Body of pancreas (tissue), 4 donors: ENCODE measurements around the gene CRYBB1. TPM values are rescaled to one million over a fixed set of nuclear protein-coding genes. Genes with fewer than 3 reads are reported as not detected.

ENCODE experiments used
- ATAC-seq: fragments of 150-250 bp; one replicate; pipeline ENCODE4 v1.9.1; 2016
- DNase-seq, 4 donors: peaks; one replicate each; pipeline ENCODE4 v3.0.0-alpha.2; 2019
- H3K27ac ChIP-seq, 4 donors: fragments of 200-600 bp; sonication (generic); 1 replicate in 3 of 4; 2 replicates in 1 of 4; pipeline versions ENCODE4 v1.5.1 to v1.6.1; 2016 to 2019; ENCODE audit warnings: mild to moderate bottlenecking in 1 of 4, mixed read lengths in 1 of 4, moderate library complexity in 1 of 4
- H3K27me3 ChIP-seq, 2 donors: fragments of 200-600 bp; sonication (generic); one replicate each; pipeline ENCODE4 v1.6.0; 2016; ENCODE audit warnings: mild to moderate bottlenecking in 1 of 2
- H3K36me3 ChIP-seq, 2 donors: fragments of 200-600 bp; sonication (generic); replicated peaks in 1 of 2; 2 replicates each; pipeline ENCODE4 v1.5.1; 2016; ENCODE audit warnings: low read depth in 2 of 2; ENCODE audit not compliant: insufficient read depth in 1 of 2
- H3K4me1 ChIP-seq: fragments of 200-600 bp; sonication (generic); one replicate; pipeline ENCODE4 v1.6.0; 2016
- H3K4me3 ChIP-seq, 2 donors: fragments of 200-600 bp; sonication (generic); 1 replicate in 1 of 2; 2 replicates in 1 of 2; pipeline ENCODE4 v1.5.1; 2016 to 2019
- H3K9me3 ChIP-seq, 3 donors: fragments of 200-600 bp; sonication (generic); 1 replicate in 2 of 3; 2 replicates in 1 of 3; pipeline ENCODE4 v1.5.1; 2016
- CTCF ChIP-seq, 7 experiments: fragments of 450-650 bp in 4 of 7; fragments of 200-600 bp in 3 of 7; sonication (generic) in 3 of 7; IDR thresholded peaks; one replicate each; pipeline ENCODE4 v1.5.1; 2016 to 2019; ENCODE audit warnings: antibody characterized with exemption in 7 of 7
- POLR2A ChIP-seq, 3 donors: fragments of 450-650 bp; IDR thresholded peaks; one replicate each; pipeline ENCODE4 v1.6.1; 2016; ENCODE audit warnings: antibody characterized with exemption in 3 of 3, mild to moderate bottlenecking in 2 of 3
- WGBS, 2 donors: methylation state at CpG; one replicate each; pipeline ENCODE4 v1.1.5; 2017; 5-methylcytosine and 5-hydroxymethylcytosine counted together
- intact Hi-C: fragments of 100-400 bp; cut with DNase I; formaldehyde crosslinking; loops from one replicate; pipeline ENCODE4 v1.15.1; 2023
- total RNA-seq, 2 donors: library from RNA; depleted of rRNA; stranded (reverse); fragments of >200 nt; gene quantifications; one replicate each; pipeline ENCODE4 v1.1.0, GENCODE V29; 2016

Gene CRYBB1
- total RNA-seq, 2 donors from 2014 or later: 0.52 TPM; not detected in 1

- no peaks in the 10 kb centered on the region for H3K4me1 ChIP-seq
- intact Hi-C loops: no loop called here
- ATAC-seq (no peak), DNase-seq (no peak)
- no peak for TF ChIP-seq POLR2A (IDR thresholded peaks at IDR 0.05)
- no peak for TF ChIP-seq CTCF (IDR thresholded peaks at IDR 0.05)
- H3K27ac ChIP-seq: no peak overlapping the region
- no peak overlapping the region for H3K4me3 ChIP-seq
- H3K27me3 ChIP-seq: no peaks in the 10 kb centered on the region
- WGBS, 2 donors: 79 to 86% methylated on average over 2 of the region's 2 CpGs
- no peaks in the 10 kb centered on the region for H3K36me3 ChIP-seq
- H3K9me3 ChIP-seq: no peaks in the 10 kb centered on the region
These were observed 2.4 kb upstream of the CRYBB1 start for GRCh38 chr22:26620197-26620596.

- Histone ChIP-seq H3K36me3 (no peaks in the 10 kb centered on the region), H3K9me3 (no peaks in the 10 kb centered on the region), H3K4me1 (no peaks in the 10 kb centered on the region), H3K27me3 (no peaks in the 10 kb centered on the region), H3K27ac (no peak overlapping the region), H3K4me3 (no peak overlapping the region)
- intact Hi-C loops: no loop called here
- DNase-seq (no peak), ATAC-seq (no peak)
- TF ChIP-seq CTCF (IDR thresholded peaks at IDR 0.05) (no peak), POLR2A (IDR thresholded peaks at IDR 0.05) (no peak)
- 67 to 76% methylated on average over 3 to 6 of the region's 6 CpGs for WGBS, 2 donors
These were observed 1.7 kb upstream of the CRYBB1 start for GRCh38 chr22:26619510-26619909.

GRCh38 chr22:26618455-26618854 is 628 bp upstream of the CRYBB1 start:
- H3K9me3 ChIP-seq: no peaks in the 10 kb centered on the region
- no peak for ATAC-seq
- intact Hi-C loops: no loop called here
- no peak for DNase-seq
- H3K36me3 ChIP-seq: no peaks in the 10 kb centered on the region
- no peaks in the 10 kb centered on the region for H3K27me3 ChIP-seq
- 80 to 86% methylated on average over 8 of the region's 8 CpGs for WGBS, 2 donors
- H3K4me1 ChIP-seq: no peaks in the 10 kb centered on the region
- TF ChIP-seq CTCF (IDR thresholded peaks at IDR 0.05): no peak
- TF ChIP-seq POLR2A (IDR thresholded peaks at IDR 0.05): no peak
- no peak overlapping the region for H3K27ac ChIP-seq
- no peak overlapping the region for H3K4me3 ChIP-seq

- no peak overlapping the region for H3K27ac ChIP-seq
- no peaks in the 10 kb centered on the region for H3K4me1 ChIP-seq
- ATAC-seq (no peak), DNase-seq (no peak)
- H3K27me3 ChIP-seq: no peaks in the 10 kb centered on the region
- H3K9me3 ChIP-seq: no peaks in the 10 kb centered on the region
- WGBS, 2 donors: 49 to 69% methylated on average over 2 of the region's 2 CpGs
- intact Hi-C loops: no loop called here
- H3K36me3 ChIP-seq: no peaks in the 10 kb centered on the region
- H3K4me3 ChIP-seq: no peak overlapping the region
- TF ChIP-seq POLR2A (IDR thresholded peaks at IDR 0.05): no peak
These were observed 1.2 kb downstream of the CRYBB1 start for GRCh38 chr22:26616650-26617049.

- 76 to 78% methylated on average over 11 of the region's 11 CpGs for WGBS, 2 donors
- no peaks in the 10 kb centered on the region for H3K27me3 ChIP-seq
- no peak for ATAC-seq
- TF ChIP-seq POLR2A (IDR thresholded peaks at IDR 0.05): no peak
- no peak for TF ChIP-seq CTCF (IDR thresholded peaks at IDR 0.05)
- H3K4me3 ChIP-seq: no peak overlapping the region
- no peaks in the 10 kb centered on the region for H3K36me3 ChIP-seq
- H3K9me3 ChIP-seq: no peaks in the 10 kb centered on the region
- no peak overlapping the region for H3K27ac ChIP-seq
- no peak for DNase-seq
- H3K4me1 ChIP-seq: no peaks in the 10 kb centered on the region
- intact Hi-C loops: no loop called here
These were observed 1.9 kb downstream of the CRYBB1 start for GRCh38 chr22:26615830-26616435.
